Lower leg skin (tissue), 3 donors: ENCODE results near the gene OR8D1.

Experiments
- POLR2A ChIP-seq, 2 donors: fragments of 450-650 bp; IDR thresholded peaks; one replicate each; pipeline ENCODE4 v1.6.1; 2016 to 2017; ENCODE audit warnings: antibody characterized with exemption in 2 of 2, mild to moderate bottlenecking in 1 of 2, moderate library complexity in 1 of 2
- TF ChIP-seq, protein P1 (sequence below), 3 donors: fragments of 450-650 bp; IDR thresholded peaks; one replicate each; pipeline ENCODE4 v1.5.1; 2016; ENCODE audit warnings: antibody characterized with exemption in 3 of 3, mild to moderate bottlenecking in 3 of 3, moderate library complexity in 2 of 3

DNA sequence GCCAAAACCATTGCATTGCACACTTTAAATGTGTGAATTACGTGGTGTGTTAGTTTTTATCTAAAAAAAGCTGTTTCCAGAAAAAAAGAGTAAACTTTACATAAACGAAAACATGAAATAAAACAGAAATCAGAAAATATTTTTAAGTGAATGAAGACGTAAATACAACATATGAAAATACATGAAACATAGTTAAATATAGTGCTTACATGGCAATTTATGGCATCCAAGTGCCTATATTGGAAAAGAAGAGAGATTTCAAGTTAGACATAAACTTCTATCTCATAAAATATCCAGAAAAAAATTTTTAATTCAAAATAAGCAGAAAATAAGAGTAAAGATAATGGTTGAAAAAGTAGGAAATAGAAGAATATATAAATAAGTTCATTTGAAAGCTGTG lies 18.1 kb upstream of the OR8D1 start:
- no peak for TF ChIP-seq POLR2A (IDR thresholded peaks at IDR 0.05)
- TF ChIP-seq, protein P1, sequence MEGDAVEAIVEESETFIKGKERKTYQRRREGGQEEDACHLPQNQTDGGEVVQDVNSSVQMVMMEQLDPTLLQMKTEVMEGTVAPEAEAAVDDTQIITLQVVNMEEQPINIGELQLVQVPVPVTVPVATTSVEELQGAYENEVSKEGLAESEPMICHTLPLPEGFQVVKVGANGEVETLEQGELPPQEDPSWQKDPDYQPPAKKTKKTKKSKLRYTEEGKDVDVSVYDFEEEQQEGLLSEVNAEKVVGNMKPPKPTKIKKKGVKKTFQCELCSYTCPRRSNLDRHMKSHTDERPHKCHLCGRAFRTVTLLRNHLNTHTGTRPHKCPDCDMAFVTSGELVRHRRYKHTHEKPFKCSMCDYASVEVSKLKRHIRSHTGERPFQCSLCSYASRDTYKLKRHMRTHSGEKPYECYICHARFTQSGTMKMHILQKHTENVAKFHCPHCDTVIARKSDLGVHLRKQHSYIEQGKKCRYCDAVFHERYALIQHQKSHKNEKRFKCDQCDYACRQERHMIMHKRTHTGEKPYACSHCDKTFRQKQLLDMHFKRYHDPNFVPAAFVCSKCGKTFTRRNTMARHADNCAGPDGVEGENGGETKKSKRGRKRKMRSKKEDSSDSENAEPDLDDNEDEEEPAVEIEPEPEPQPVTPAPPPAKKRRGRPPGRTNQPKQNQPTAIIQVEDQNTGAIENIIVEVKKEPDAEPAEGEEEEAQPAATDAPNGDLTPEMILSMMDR (IDR thresholded peaks at IDR 0.05): no peak
